SJSA1 (cell line): Measurements from ENCODE around the gene HELZ. TPM values are rescaled to one million over a fixed set of nuclear protein-coding genes. Genes with fewer than 3 reads are reported as not detected.

ENCODE experiments used
- DNase-seq, 2 experiments: peaks; one replicate each; pipeline ENCODE4 v3.0.0-alpha.2; 2015 to 2020; ENCODE audit warnings: low spot score in 2 of 2, low read depth in 1 of 2
- H3K27ac ChIP-seq: fragments of 250-450 bp; sonication (Bioruptor Pico); 2 replicates; pipeline ENCODE4 v1.5.1; 2020; ENCODE audit warnings: mild to moderate bottlenecking, moderate library complexity
- H3K27me3 ChIP-seq: fragments of 250-450 bp; sonication (Bioruptor Pico); replicated peaks from 2 replicates; pipeline ENCODE4 v1.5.1; 2020; ENCODE audit warnings: mild to moderate bottlenecking, moderate library complexity
- H3K36me3 ChIP-seq: fragments of 250-450 bp; sonication (Bioruptor Pico); 2 replicates; pipeline ENCODE4 v1.5.1; 2020; ENCODE audit warnings: mild to moderate bottlenecking
- H3K4me1 ChIP-seq: fragments of 250-450 bp; sonication (Bioruptor Pico); replicated peaks from 2 replicates; pipeline ENCODE4 v1.6.1; 2021; ENCODE audit warnings: mild to moderate bottlenecking
- H3K4me3 ChIP-seq: fragments of 250-450 bp; sonication (Bioruptor Pico); 2 replicates; pipeline ENCODE4 v1.5.1; 2020; ENCODE audit warnings: mild to moderate bottlenecking
- H3K9me3 ChIP-seq: fragments of 250-450 bp; sonication (Bioruptor Pico); replicated peaks from 2 replicates; pipeline ENCODE4 v1.5.1; 2020; ENCODE audit warnings: mild to moderate bottlenecking
- total RNA-seq: library from RNA; depleted of rRNA; stranded (reverse); fragments of >200 nt; shearing (Covaris generic); gene quantifications from 2 replicates; pipeline ENCODE4 v1.2.3, GENCODE V29; 2014

The HELZ gene
- total RNA-seq, 1 experiment from 2014 or later: 60.0 TPM

DNA sequence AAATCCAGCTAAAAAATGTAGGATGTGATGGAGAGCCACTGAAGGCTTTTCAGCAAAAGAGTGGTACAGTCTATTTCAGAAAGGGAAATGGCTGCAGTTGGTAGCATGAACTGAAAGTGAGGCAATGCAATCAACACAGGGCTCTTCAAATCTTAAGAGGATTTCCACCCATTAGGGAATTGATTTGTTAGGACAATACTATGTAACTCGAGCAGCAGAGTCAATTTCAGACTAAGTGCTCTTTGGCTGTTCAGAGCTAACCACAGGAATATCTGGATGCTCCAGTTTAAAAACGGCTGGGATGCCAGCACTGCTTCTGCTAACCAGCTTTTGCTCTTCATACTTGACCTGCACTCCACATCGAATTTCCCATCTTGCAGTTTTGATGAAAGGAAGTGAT lies 176.0 kb downstream of the HELZ start:
- no peak overlapping the region for H3K27ac ChIP-seq
- no peaks in the 10 kb centered on the region for H3K4me1 ChIP-seq
- H3K36me3 ChIP-seq: peaks cover 6% of the 10 kb centered on the region; the same call in 1 of the 2 replicates
- no peaks in the 10 kb centered on the region for H3K9me3 ChIP-seq
- H3K4me3 ChIP-seq: no peak overlapping the region
- no peaks in the 10 kb centered on the region for H3K27me3 ChIP-seq
- no peak for DNase-seq

DNA sequence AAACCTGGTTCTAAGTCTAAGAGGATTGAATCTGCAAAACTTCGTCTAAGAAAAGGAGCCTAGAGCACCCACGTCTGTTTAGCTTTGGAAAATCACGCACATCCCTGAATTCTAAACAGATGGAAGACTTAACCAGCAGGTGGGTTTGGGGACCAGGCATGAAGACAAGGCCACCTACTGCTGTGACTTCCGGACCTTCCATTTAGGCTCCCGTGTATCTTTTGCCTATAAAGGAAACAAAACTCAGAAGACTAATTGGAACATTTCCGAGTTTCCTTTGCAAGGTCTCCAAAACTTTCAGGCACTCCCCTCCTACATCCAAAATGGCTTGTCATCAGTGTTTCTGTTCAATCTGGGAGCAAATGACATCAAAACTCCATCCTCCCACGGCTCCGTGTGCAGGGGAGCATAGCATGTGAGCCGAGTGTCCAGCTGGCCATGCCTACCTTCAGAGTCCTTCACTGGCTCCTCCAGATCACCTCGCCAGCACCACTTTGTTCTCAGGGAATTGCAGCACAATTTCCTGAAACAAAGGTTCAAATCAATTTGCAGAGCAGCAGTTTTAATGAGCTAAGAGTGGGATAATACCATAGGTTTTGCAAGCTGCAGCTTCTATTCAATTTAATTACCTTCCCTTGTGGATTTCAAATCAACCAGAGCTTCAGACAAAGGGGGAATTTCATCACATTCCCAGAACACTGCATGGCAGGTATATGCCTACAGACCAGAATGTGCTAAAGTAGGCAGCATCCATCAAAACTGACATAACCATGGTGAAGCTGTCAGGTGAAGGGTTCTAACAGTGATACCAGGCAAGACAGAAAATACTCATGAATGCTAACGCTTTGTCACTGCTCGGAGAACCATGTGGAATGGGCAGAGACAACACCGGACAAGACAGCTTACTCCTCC lies 177.2 kb downstream of the HELZ start:
- Histone ChIP-seq H3K27me3 (no peaks in the 10 kb centered on the region), H3K27ac (no peak overlapping the region), H3K4me3 (no peak overlapping the region), H3K4me1 (no peaks in the 10 kb centered on the region), H3K9me3 (no peaks in the 10 kb centered on the region), H3K36me3 (no peaks in the 10 kb centered on the region)
- no peak for DNase-seq

DNA sequence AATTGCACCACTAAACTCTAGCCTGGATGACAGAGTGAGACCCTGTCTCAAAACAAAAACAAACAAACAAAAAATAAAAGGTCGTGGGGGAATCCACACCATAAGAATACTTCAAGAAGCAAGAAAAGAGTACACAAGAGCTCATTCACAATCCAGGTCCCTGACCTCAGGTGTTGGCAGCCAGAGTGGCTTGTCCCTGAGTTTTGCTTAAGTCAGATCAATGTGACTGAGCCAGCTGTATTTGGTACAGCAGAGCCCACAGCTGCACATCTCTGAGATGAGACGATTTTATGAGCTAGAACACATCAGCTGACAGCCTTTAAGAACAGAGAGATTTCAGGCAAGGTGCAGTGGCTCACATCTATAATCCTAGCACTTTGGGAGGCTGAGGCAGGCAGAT lies 178.3 kb downstream of the HELZ start:
- Histone ChIP-seq H3K27me3 (no peaks in the 10 kb centered on the region), H3K9me3 (no peaks in the 10 kb centered on the region), H3K27ac (no peak overlapping the region), H3K4me1 (no peaks in the 10 kb centered on the region), H3K4me3 (no peak overlapping the region), H3K36me3 (no peaks in the 10 kb centered on the region)
- no peak for DNase-seq

DNA sequence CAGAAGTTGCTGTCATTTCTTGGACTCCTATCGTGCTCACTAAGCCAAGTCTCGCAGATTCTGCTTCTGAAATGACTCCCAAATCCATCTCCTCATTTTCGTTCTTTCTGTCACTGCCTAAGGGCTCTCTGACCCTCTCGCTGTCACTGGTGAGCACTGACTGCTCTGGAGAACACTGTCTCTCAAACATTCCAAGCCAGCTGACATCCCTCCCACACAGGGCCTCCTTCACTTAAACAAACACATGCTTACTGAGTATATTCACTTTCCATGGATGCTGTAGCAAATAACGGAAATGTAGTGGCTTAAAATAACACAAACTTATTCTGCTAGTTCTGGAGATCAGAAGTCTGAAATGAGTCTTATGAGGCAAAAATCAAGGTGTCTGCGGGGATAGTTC lies 181.9 kb downstream of the HELZ start:
- H3K27me3 ChIP-seq: no peaks in the 10 kb centered on the region
- DNase-seq: peak in 1 of 2 experiments; percentile 28
- H3K4me1 ChIP-seq: no peaks in the 10 kb centered on the region
- H3K27ac ChIP-seq: no peak overlapping the region
- no peak overlapping the region for H3K4me3 ChIP-seq
- H3K36me3 ChIP-seq: no peaks in the 10 kb centered on the region
- H3K9me3 ChIP-seq: no peaks in the 10 kb centered on the region

DNA sequence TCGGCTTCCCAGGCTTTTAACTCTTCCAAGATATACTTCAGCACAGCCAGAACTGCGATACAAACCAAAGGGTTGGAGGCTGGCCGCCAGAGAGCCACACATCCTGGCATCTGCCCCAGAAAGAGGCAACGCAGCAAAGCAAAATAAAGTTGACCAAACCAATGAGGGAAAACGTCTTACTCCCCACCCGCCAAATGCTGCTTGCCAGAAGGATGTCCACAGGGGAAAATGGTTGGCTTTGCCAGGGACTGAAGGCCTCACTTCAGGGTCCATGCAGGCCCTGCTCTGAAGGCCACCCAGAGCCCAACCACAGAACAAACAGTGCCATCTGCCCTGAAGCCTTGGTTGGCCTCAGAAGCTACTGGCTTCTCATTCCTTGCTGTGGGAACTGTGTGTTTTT lies 185.6 kb downstream of the HELZ start:
- Histone ChIP-seq H3K4me3 (no peak overlapping the region), H3K27me3 (no peaks in the 10 kb centered on the region), H3K36me3 (no peaks in the 10 kb centered on the region), H3K9me3 (no peaks in the 10 kb centered on the region), H3K27ac (no peak overlapping the region), H3K4me1 (no peaks in the 10 kb centered on the region)
- peak in 1 of 2 experiments; percentile 33 for DNase-seq

DNA sequence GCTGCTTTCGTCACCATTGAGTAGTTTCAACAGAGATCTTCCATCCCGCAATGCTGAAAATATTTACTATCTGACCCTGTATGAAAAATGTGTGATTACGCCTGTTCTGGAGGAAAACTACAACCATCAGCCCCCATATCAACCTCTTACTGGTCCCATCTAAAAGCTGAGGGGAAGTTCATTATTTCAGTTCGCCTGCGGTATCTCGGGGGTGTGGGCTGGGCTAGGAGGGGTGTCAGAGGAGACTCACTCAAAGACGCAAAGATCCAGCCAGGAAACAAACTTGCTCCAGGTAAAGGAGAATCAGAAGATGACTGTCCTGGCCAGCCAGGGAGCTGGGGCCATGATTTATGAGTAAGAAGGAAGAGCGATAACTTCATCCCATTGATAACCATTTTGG lies 187.0 kb downstream of the HELZ start:
- no peaks in the 10 kb centered on the region for H3K9me3 ChIP-seq
- H3K4me1 ChIP-seq: no peaks in the 10 kb centered on the region
- H3K4me3 ChIP-seq: no peak overlapping the region
- no peaks in the 10 kb centered on the region for H3K27me3 ChIP-seq
- DNase-seq: peak in 1 of 2 experiments; percentile 31
- no peaks in the 10 kb centered on the region for H3K36me3 ChIP-seq
- H3K27ac ChIP-seq: no peak overlapping the region

DNA sequence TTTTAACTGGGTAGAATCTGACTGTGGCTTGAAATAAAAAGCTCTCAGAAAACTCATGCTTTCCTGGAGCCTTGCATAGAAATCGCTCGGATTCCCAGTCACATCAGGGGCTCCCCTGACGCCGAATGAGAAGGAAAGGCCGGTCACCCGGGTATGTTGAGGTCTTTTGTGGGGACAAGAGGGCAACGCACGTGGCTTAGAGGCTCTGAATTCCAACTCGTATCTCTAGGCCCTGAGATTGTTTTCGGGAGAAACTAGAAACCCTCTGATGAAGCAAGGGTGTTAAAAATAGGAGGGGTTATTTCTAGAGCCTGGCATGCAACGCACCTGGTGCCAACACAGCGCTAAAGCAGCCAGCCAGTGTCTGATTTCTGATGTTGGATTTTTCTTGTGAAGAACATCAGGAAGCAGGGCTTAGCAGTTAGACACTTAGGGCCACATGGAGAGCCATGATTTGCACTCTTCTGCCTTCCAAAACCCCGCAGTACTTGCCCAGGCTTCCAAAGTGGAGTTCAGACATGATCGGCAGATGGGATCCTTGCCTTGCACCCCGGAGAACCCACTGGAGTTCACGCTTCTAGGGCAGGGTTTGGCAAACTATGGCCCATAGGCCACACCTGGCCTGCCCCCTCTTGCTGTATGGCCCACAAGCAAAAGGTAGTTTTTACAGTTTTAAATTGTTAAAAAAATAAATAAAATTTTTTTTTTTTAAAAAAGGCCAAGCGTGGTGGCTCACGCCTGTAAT lies 188.1 kb downstream of the HELZ start:
- Histone ChIP-seq H3K36me3 (no peaks in the 10 kb centered on the region), H3K27me3 (no peaks in the 10 kb centered on the region), H3K27ac (no peak overlapping the region), H3K4me3 (no peak overlapping the region), H3K9me3 (no peaks in the 10 kb centered on the region), H3K4me1 (no peaks in the 10 kb centered on the region)
- DNase-seq: peak in 1 of 2 experiments; percentile 38

DNA sequence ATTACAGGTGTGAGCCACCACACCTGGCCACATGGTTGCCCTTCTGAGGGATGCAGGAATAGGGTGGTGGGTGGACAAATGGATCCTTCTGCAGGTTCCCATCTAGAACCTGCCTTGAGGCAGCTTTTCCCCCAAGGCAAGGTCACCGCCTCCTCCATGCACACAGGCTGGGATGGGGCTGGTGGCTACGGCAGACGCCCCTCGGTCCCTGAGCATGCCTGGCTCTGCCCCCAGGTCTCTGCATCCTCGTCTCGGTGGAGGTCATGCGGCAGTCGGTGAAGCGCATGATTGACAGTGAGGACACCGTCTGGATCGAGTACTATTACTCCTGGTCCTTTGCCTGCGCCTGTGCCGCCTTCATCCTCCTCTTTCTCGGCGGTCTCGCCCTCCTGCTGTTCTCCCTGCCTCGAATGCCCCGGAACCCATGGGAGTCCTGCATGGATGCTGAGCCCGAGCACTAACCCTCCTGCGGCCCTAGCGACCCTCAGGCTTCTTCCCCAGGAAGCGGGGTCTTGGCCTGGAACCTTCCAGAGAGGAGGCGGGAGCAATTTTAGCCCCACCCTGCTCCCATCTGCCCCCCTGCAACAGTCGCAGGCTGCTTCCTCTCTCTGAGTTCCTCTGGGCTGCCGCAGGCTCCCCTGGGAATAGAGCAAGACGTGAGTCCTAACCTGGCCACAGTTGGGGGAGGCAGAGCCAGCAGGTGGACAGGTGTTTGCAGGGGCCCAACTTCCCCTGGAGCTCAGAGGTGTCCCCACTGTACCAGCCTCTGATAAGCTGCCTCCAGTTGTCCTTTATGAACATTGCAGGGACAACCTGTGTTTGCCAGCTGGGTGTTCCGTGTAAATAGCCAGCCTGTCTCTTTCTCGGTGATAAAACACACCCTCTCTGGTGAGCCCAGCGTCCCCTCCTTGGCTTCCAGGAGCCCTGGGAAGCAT lies 188.9 kb downstream of the HELZ start:
- Histone ChIP-seq H3K9me3 (no peaks in the 10 kb centered on the region), H3K27ac (no peak overlapping the region), H3K36me3 (no peaks in the 10 kb centered on the region), H3K4me3 (no peak overlapping the region), H3K27me3 (no peaks in the 10 kb centered on the region), H3K4me1 (no peaks in the 10 kb centered on the region)
- DNase-seq: peak in 1 of 2 experiments; percentile 42

DNA sequence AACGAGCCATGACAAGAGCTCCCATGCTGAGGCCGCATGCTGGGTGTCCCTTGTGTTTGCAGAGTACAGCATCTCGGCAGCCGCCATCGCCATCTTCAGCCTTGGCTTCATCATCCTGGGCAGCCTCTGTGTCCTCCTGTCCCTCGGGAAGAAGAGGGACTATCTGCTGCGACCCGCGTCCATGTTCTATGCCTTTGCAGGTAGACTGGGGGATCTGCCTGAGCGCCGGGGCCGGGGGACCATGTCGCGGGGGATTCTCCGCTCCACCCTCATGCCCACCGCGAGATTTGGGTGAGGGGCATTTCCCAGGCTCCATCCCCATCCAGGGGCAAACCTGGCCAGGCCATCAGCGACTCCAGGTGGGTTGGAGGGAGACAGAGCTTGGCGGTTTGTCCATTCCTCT lies 190.0 kb downstream of the HELZ start:
- Histone ChIP-seq H3K36me3 (no peaks in the 10 kb centered on the region), H3K27me3 (no peaks in the 10 kb centered on the region), H3K9me3 (0 out of 2 replicates have a peak, but pooled peaks cover under 1% of the 10 kb centered on the region), H3K27ac (no peak overlapping the region), H3K4me3 (no peak overlapping the region), H3K4me1 (no peaks in the 10 kb centered on the region)
- peak in 1 of 2 experiments; percentile 36 for DNase-seq

DNA sequence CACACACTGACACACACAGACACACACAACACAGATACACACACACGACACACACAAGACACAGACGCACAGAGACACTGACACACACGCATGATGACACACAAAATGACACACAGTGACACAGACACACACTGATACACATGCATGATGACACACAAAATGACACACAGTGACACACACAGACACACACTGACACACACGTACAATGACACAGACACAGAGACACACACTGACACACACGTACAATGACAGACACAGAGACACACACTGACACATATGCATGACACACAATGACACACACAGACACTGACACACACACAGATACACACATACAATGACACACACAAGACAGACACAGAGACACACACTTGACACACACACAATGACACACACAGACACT lies 190.4 kb downstream of the HELZ start:
- Histone ChIP-seq H3K27me3 (no peaks in the 10 kb centered on the region), H3K9me3 (peaks cover 5% of the 10 kb centered on the region), H3K4me1 (no peaks in the 10 kb centered on the region), H3K4me3 (no peak overlapping the region), H3K36me3 (no peaks in the 10 kb centered on the region), H3K27ac (no peak overlapping the region)
- no peak for DNase-seq

DNA sequence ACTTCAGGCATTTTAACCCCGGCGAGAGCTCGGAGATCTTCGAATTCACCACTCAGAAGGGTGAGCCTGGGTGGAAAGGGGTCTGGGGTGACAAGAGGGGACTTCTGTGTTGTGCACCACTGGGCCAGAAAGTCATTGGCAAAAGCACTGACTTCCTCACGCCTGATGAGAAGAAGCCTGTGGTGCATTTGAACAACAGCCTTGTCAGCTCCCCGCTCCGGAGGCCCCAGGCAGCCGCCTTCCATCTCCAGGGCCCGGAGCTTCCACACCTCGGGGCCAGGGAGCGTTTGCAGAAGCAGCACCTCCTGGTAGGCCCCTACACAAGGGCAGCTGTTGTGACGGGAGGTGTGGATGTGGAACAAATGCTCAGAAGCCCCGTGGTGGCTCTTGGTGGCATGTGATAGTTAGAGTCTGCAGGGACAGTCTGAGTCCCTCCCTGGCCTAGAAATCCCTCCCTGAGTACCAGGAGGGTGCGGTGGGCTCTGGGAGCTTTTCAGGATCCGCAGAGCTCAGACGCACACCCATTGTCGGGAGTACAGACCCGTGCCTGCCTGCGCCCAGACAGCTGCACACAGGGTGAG lies 190.9 kb downstream of the HELZ start:
- Histone ChIP-seq H3K4me1 (no peaks in the 10 kb centered on the region), H3K4me3 (no peak overlapping the region), H3K27me3 (no peaks in the 10 kb centered on the region)

DNA sequence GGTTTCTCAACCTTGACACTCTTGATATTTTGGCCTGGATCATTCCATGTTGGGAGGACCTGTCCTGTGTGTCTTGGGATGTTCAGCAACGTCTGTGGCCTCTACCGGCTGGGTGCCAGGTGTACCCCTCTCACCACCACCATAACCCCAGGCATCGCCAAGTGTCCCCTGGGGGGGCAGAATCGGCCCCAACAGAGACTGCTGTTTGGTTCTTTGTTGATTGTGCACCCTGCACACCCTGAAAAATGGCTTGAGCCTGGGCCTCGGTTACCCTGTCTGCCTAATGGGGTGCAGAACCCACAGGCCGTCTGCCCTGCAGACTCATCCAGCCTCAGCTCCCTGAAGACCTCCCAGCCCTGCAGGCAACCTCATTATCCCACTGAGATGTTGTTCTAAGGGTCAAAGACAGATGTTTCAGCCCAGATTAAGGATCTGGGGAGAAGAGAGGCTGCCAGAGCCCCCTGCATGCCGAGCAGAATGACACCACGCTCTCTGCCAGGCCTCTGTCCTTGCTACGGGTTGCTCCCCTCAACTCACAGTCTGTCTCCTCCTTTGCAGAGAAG lies 191.5 kb downstream of the HELZ start:
- Histone ChIP-seq H3K9me3 (peaks cover 15% of the 10 kb centered on the region), H3K27ac (no peak overlapping the region), H3K27me3 (no peaks in the 10 kb centered on the region), H3K4me1 (no peaks in the 10 kb centered on the region), H3K4me3 (no peak overlapping the region), H3K36me3 (no peaks in the 10 kb centered on the region)
- DNase-seq: no peak

More for the DNA sequence above, 190.9 kb downstream of the HELZ start:
- no peak overlapping the region for H3K27ac ChIP-seq
- H3K9me3 ChIP-seq: peaks cover 10% of the 10 kb centered on the region
- peak in 1 of 2 experiments; percentile 39 for DNase-seq
- no peaks in the 10 kb centered on the region for H3K36me3 ChIP-seq
